HepG2 (cell line): ENCODE measurements around the gene FILIP1. TPM values are rescaled to one million over a fixed set of nuclear protein-coding genes. Genes with fewer than 3 reads are reported as not detected.

Experiments used
- ATAC-seq: fragments of 200-7000 bp; cut with Tn5 transposase; 3 replicates; pipeline ENCODE4 v1.9.1; 2020; ENCODE audit warnings: mild to moderate bottlenecking, moderate library complexity
- BruUV-seq: library from RNA; stranded (reverse); fragments of 400-500 nt; replicated peaks from 2 replicates; lab custom pipeline; 2021; lab: Mats Ljungman, UMichigan
- CTCF ChIA-PET: fragments of 300-600 bp; formaldehyde crosslinking; extraction: SDS; loops from one replicate; lab custom pipeline; 2021; ENCODE audit warnings: low total read pairs, inconsistent platforms, low intra/inter-chr PET ratio; lab: Yijun Ruan, JAX
- POLR2A ChIA-PET: fragments of 350-600 bp; sonication (Branson Sonifier 250); formaldehyde crosslinking; loops from one replicate; lab custom pipeline; 2020; ENCODE audit warnings: antibody characterized with exemption, inconsistent platforms; lab: Yijun Ruan, JAX
- DNase-seq: peaks from one replicate; pipeline ENCODE4 v3.0.0-alpha.2; 2015; ENCODE audit warnings: low spot score
- FAIRE-seq: peaks from 3 replicates; lab custom pipeline; 2011; peaks lifted over from hg19 to GRCh38; lab: Jason Lieb, UNC
- H2AFZ ChIP-seq: one replicate; pipeline ENCODE4 v1.6.1; 2011; ENCODE audit warnings: low read length, inconsistent platforms
- H3K27ac ChIP-seq: fragments of 300-600 bp; 3 replicates; pipeline ENCODE4 v1.8.0; 2011; ENCODE audit warnings: mixed run types, mild to moderate bottlenecking, mixed read lengths, low read length, inconsistent platforms; ENCODE audit not compliant: insufficient read depth; ENCODE audit errors: extremely low read length
- H3K27me3 ChIP-seq, 2 experiments: fragments of 200-600 bp in 1 of 2; 2 replicates in 1 of 2; 3 replicates in 1 of 2; pipeline versions ENCODE4 v1.6.0 to v1.8.0; 2011; ENCODE audit warnings: low read length in 2 of 2, mild to moderate bottlenecking in 2 of 2, moderate library complexity in 2 of 2, inconsistent platforms in 1 of 2; ENCODE audit not compliant: insufficient read depth in 2 of 2, control insufficient read depth in 1 of 2
- H3K36me3 ChIP-seq, 2 experiments: fragments of 200-600 bp in 1 of 2; replicated peaks in 1 of 2; 2 replicates in 1 of 2; 3 replicates in 1 of 2; pipeline versions ENCODE4 v1.5.1 to v1.8.0; 2011; ENCODE audit warnings: low read length in 2 of 2, inconsistent platforms in 1 of 2; ENCODE audit not compliant: insufficient read depth in 2 of 2, control insufficient read depth in 1 of 2
- H3K4me1 ChIP-seq: 2 replicates; pipeline ENCODE4 v1.5.1; 2012; ENCODE audit warnings: low read length, inconsistent platforms; ENCODE audit not compliant: insufficient read depth
- H3K4me2 ChIP-seq: 2 replicates; pipeline ENCODE4 v1.6.0; 2011; ENCODE audit warnings: low read depth, low read length, inconsistent platforms
- H3K4me3 ChIP-seq, 3 experiments: fragments of 200-600 bp in 1 of 3; sonication (generic), shearing (Covaris generic) in 1 of 3; replicated peaks in 1 of 3; 2 replicates each; pipeline ENCODE4 v1.5.1; 2011 to 2016; ENCODE audit warnings: low read length in 3 of 3, inconsistent platforms in 2 of 3, low read depth in 2 of 3, mild to moderate bottlenecking in 2 of 3, control low read depth in 1 of 3, mixed read lengths in 1 of 3; ENCODE audit not compliant: insufficient read depth in 1 of 3
- H3K79me2 ChIP-seq: one replicate; pipeline ENCODE4 v1.6.1; 2011; ENCODE audit warnings: low read length, inconsistent platforms; ENCODE audit not compliant: insufficient read depth
- H3K9ac ChIP-seq: 2 replicates; pipeline ENCODE4 v1.6.0; 2011; ENCODE audit warnings: mild to moderate bottlenecking, low read depth, low read length, inconsistent platforms; ENCODE audit not compliant: insufficient read depth
- H3K9me3 ChIP-seq: 2 replicates; pipeline ENCODE4 v1.5.1; 2012; ENCODE audit warnings: mild to moderate bottlenecking, low read length
- H4K20me1 ChIP-seq: 2 replicates; pipeline ENCODE4 v1.6.0; 2011; ENCODE audit warnings: inconsistent platforms, mild to moderate bottlenecking, low read length, moderate library complexity; ENCODE audit not compliant: insufficient read depth
- ARID3A ChIP-seq: IDR thresholded peaks from 2 replicates; pipeline ENCODE4 v1.6.1; 2012; ENCODE audit warnings: low read depth, low read length, improper control_type of control experiment
- ASH2L ChIP-seq: fragments of 300-600, 200-600 bp; sonication (generic); IDR thresholded peaks from 2 replicates; pipeline ENCODE4 v1.7.0; 2017; ENCODE audit warnings: low read depth, mild to moderate bottlenecking, moderate library complexity, mixed read lengths, low read length; ENCODE audit not compliant: insufficient read length
- BATF2 ChIP-seq: sonication (generic); formaldehyde crosslinking; IDR thresholded peaks from 2 replicates; pipeline ENCODE4 v1.8.0; 2022; ENCODE audit warnings: mild to moderate bottlenecking, missing genetic modification reagents, moderate library complexity
- CBX2 ChIP-seq, 2 experiments: fragments of 200-600 bp in 1 of 2; sonication (generic); formaldehyde crosslinking in 1 of 2; IDR thresholded peaks; 2 replicates each; pipeline versions ENCODE4 v1.7.0 to v1.8.1; 2018 to 2022; ENCODE audit warnings: low read depth in 2 of 2, low read length in 1 of 2, mild to moderate bottlenecking in 1 of 2, missing genetic modification reagents in 1 of 2
- EED ChIP-seq: sonication (generic); formaldehyde crosslinking; IDR thresholded peaks from 2 replicates; pipeline ENCODE4 v1.5.0; 2020; ENCODE audit warnings: mild to moderate bottlenecking, missing genetic modification reagents
- ESRRA ChIP-seq: sonication (generic); formaldehyde crosslinking; IDR thresholded peaks from 2 replicates; pipeline ENCODE4 v1.5.1; 2020; ENCODE audit warnings: mild to moderate bottlenecking, low read depth, missing genetic modification reagents
- NFIC ChIP-seq: IDR thresholded peaks from 2 replicates; pipeline ENCODE4 v1.6.1; 2012; ENCODE audit warnings: mild to moderate bottlenecking, low read length, inconsistent platforms
- RCOR2 ChIP-seq: IDR thresholded peaks from 2 replicates; pipeline ENCODE4 v1.6.1; 2016; ENCODE audit warnings: missing biosample characterization, missing genetic modification reagents
- RELA ChIP-seq: sonication (generic); formaldehyde crosslinking; IDR thresholded peaks from 2 replicates; pipeline ENCODE4 v1.4.0; 2020; ENCODE audit warnings: missing genetic modification reagents
- ZNF264 ChIP-seq: sonication (generic); formaldehyde crosslinking; IDR thresholded peaks from 2 replicates; pipeline ENCODE4 v1.4.0; 2020; ENCODE audit warnings: missing genetic modification reagents
- ZNF44 ChIP-seq: sonication (generic); formaldehyde crosslinking; IDR thresholded peaks from 2 replicates; pipeline ENCODE4 v1.5.1; 2020; ENCODE audit warnings: mild to moderate bottlenecking, missing genetic modification reagents
- ZNF563 ChIP-seq: sonication (generic); formaldehyde crosslinking; IDR thresholded peaks from 2 replicates; pipeline ENCODE4 v1.8.0; 2022; ENCODE audit warnings: mild to moderate bottlenecking, moderate library complexity, missing genetic modification reagents
- ZNF614 ChIP-seq: IDR thresholded peaks from 2 replicates; pipeline ENCODE4 v1.6.1; 2018; ENCODE audit warnings: missing biosample characterization, missing genetic modification reagents, inconsistent platforms, borderline replicate concordance
- ZNF792 ChIP-seq: IDR thresholded peaks from 2 replicates; pipeline ENCODE4 v1.6.1; 2016
- ZNF850 ChIP-seq: sonication (generic); formaldehyde crosslinking; conservative IDR thresholded peaks from 2 replicates; pipeline ENCODE4 v1.9.0; 2021; ENCODE audit warnings: mild to moderate bottlenecking, missing genetic modification reagents
- WGBS: methylation state at CpG from one replicate; pipeline ENCODE4 v1.1.6; 2017; ENCODE audit warnings: low lambda C conversion rate; 5-methylcytosine and 5-hydroxymethylcytosine counted together
- in situ Hi-C: cut with HindIII; loops from 2 replicates; pipeline ENCODE4 v1.10.0; 2017; ENCODE audit warnings: low pct_unique_long_range_greater_than_20kb; ENCODE audit not compliant: extremely low pct_ligation_motif_present
- intact Hi-C: fragments of 100-400 bp; cut with micrococcal nuclease; formaldehyde crosslinking; loops from one replicate; pipeline ENCODE4 v1.10.0; 2022; ENCODE audit not compliant: unreplicated experiment
- polyA plus RNA-seq, 8 experiments: library from polyadenylated mRNA; depleted of rRNA in 3 of 8; stranded (reverse) in 7 of 8; unstranded in 1 of 8; fragments of >200 nt; fragmentation: Illumina TruSeq in 4 of 8; extraction: Trizol in 4 of 8; gene quantifications; 2 replicates each; pipeline versions ENCODE4 v1.2.1 to v1.2.3, GENCODE V29; 2011 to 2016; ENCODE audit warnings: low read depth in 4 of 8, missing spikeins in 1 of 8, mixed read lengths in 1 of 8; ENCODE audit not compliant: insufficient read depth in 1 of 8
- total RNA-seq, 5 experiments: library from RNA; depleted of rRNA; stranded (reverse); fragments of >200 nt; fragmentation: Illumina TruSeq; extraction: Trizol; gene quantifications; 2 replicates each; pipeline ENCODE4 v1.2.3, GENCODE V29; 2016; ENCODE audit warnings: low read depth in 1 of 5

FILIP1 gene
- total and polyA plus RNA-seq, 2 of the 13 experiments (the other 11 are each of a cell fraction or from before 2014, with no cell fraction given) = not detected

GRCh38 chr6:75437421-75437891 is 56.1 kb downstream of the FILIP1 start:
- Histone ChIP-seq H3K4me1 (no peaks in the 10 kb centered on the region), H3K4me2 (no peak overlapping the region), H3K79me2 (no peaks in the 10 kb centered on the region), H2AFZ (no peak overlapping the region), H4K20me1 (no peaks in the 10 kb centered on the region), H3K9me3 (no peaks in the 10 kb centered on the region), H3K9ac (no peak overlapping the region), H3K36me3 (no peaks in the 10 kb centered on the region), H3K27ac (no peak overlapping the region), H3K27me3 (no peaks in the 10 kb centered on the region), H3K4me3 (no peak overlapping the region)
- FAIRE-seq = no peak
- POLR2A ChIA-PET = no interaction called here
- DNase-seq = no peak
- no peak for TF ChIP-seq ASH2L
- no peak for TF ChIP-seq NFIC
- no peak for TF ChIP-seq RELA (CRISPR knock-in tag)
- TF ChIP-seq ZNF264 (CRISPR knock-in tag) = no peak
- no peak for TF ChIP-seq ZNF563 (CRISPR knock-in tag)
- no peak for TF ChIP-seq ZNF614
- no peak for TF ChIP-seq CBX2 (IDR thresholded peaks at IDR 0.05; ENCODE audit: low read depth, low read length)
- no peak for TF ChIP-seq CBX2 (CRISPR knock-in tag; IDR thresholded peaks at IDR 0.05; ENCODE audit: low read depth)
- no peak for TF ChIP-seq ZNF44 (CRISPR knock-in tag)
- no peak for TF ChIP-seq ZNF850
- CTCF ChIA-PET = no interaction called here
- intact Hi-C loops (no loop called here), in situ Hi-C loops (no loop called here)
- no peak for ATAC-seq
- BruUV-seq = no TSS peak
- WGBS = 0% methylated on average over 3 of the region's 3 CpGs

GRCh38 chr6:75436869-75437268 is 56.7 kb downstream of the FILIP1 start:
- ChIA-PET POLR2A (no interaction called here), CTCF (no interaction called here)
- Histone ChIP-seq H2AFZ (no peak overlapping the region), H3K27ac (no peak overlapping the region), H3K9me3 (no peaks in the 10 kb centered on the region), H3K79me2 (no peaks in the 10 kb centered on the region), H3K4me1 (no peaks in the 10 kb centered on the region), H4K20me1 (no peaks in the 10 kb centered on the region), H3K9ac (no peak overlapping the region), H3K4me3 (no peak overlapping the region), H3K27me3 (no peaks in the 10 kb centered on the region), H3K36me3 (no peaks in the 10 kb centered on the region), H3K4me2 (no peak overlapping the region)
- in situ Hi-C loops = no loop called here
- intact Hi-C loops = no loop called here
- WGBS = 8% methylated on average over 4 of the region's 4 CpGs
- no peak for DNase-seq
- TF ChIP-seq BATF2 (CRISPR knock-in tag) = no peak
- no peak for TF ChIP-seq ARID3A
- TF ChIP-seq ZNF792 (CRISPR knock-in tag) = no peak
- TF ChIP-seq RCOR2 (CRISPR knock-in tag) = no peak
- no peak for TF ChIP-seq EED (CRISPR knock-in tag)
- TF ChIP-seq ESRRA (CRISPR knock-in tag) = no peak
- no TSS peak for BruUV-seq
- no peak for FAIRE-seq
- no peak for ATAC-seq
